SK-N-MC (cell line): ENCODE measurements around the gene NPY4R2.
"Not testable (repeated sequence)": the region's sequence is repeated elsewhere in the genome, so short reads cannot be mapped to it uniquely, and the experiment has no call there.

ENCODE experiments used
- DNase-seq: peaks from one replicate; pipeline ENCODE4 v3.0.0-alpha.2; 2011; ENCODE audit warnings: low read depth, low spot score
- H3K27ac ChIP-seq: fragments of 200-600 bp; sonication (generic); 2 replicates; pipeline ENCODE4 v1.5.1; 2016; ENCODE audit warnings: mixed run types
- H3K36me3 ChIP-seq: fragments of 200-600 bp; sonication (generic); 2 replicates; pipeline ENCODE4 v1.6.1; 2017; ENCODE audit warnings: antibody characterized with exemption, low read length, mixed read lengths; ENCODE audit not compliant: insufficient read depth
- H3K4me3 ChIP-seq: fragments of 200-600 bp; sonication (generic); 2 replicates; pipeline ENCODE4 v1.5.1; 2016
- H3K9ac ChIP-seq: fragments of 200-600 bp; sonication (generic); 2 replicates; pipeline ENCODE4 v1.8.0; 2017; ENCODE audit warnings: mixed run types, mixed read lengths; ENCODE audit not compliant: insufficient read length
- H3K9me3 ChIP-seq: fragments of 200-600 bp; sonication (generic); 2 replicates; pipeline ENCODE4 v1.6.1; 2017; ENCODE audit warnings: low read depth, mild to moderate bottlenecking, antibody characterized with exemption, low read length, moderate library complexity, mixed read lengths

The NPY4R2 gene

GRCh38 chr10:47914052-47914451, 4.4 kb upstream of the NPY4R2 start:
- not testable (repeated sequence) for H3K9ac ChIP-seq, H3K36me3 ChIP-seq, H3K9me3 ChIP-seq, DNase-seq, H3K27ac ChIP-seq, H3K4me3 ChIP-seq

GRCh38 chr10:47915849-47916548, 2.5 kb upstream of the NPY4R2 start:
- not testable (repeated sequence) for H3K4me3 ChIP-seq, H3K9me3 ChIP-seq, DNase-seq, H3K27ac ChIP-seq, H3K36me3 ChIP-seq, H3K9ac ChIP-seq

GRCh38 chr10:47920610-47921009, 2.1 kb downstream of the NPY4R2 start:
- H3K27ac ChIP-seq, H3K9me3 ChIP-seq, DNase-seq, H3K4me3 ChIP-seq, H3K36me3 ChIP-seq, H3K9ac ChIP-seq: not testable (repeated sequence)

GRCh38 chr10:47922503-47922902, 4.0 kb downstream of the NPY4R2 start:
- not testable (repeated sequence) for H3K9ac ChIP-seq, H3K9me3 ChIP-seq, H3K36me3 ChIP-seq, DNase-seq, H3K4me3 ChIP-seq, H3K27ac ChIP-seq

- not testable (repeated sequence) for H3K9ac ChIP-seq, H3K27ac ChIP-seq, H3K4me3 ChIP-seq, H3K36me3 ChIP-seq, DNase-seq, H3K9me3 ChIP-seq
Measured at GRCh38 chr10:47924628-47925027, 6.2 kb downstream of the NPY4R2 start.

- H3K9me3 ChIP-seq, DNase-seq, H3K27ac ChIP-seq, H3K36me3 ChIP-seq, H3K9ac ChIP-seq, H3K4me3 ChIP-seq: not testable (repeated sequence)
Measured at GRCh38 chr10:47927147-47927916, 8.9 kb downstream of the NPY4R2 start.

GRCh38 chr10:47928225-47928624, 9.8 kb downstream of the NPY4R2 start:
- H3K9me3 ChIP-seq, DNase-seq, H3K4me3 ChIP-seq, H3K9ac ChIP-seq, H3K36me3 ChIP-seq, H3K27ac ChIP-seq: not testable (repeated sequence)

- not testable (repeated sequence) for H3K9me3 ChIP-seq, H3K9ac ChIP-seq, H3K27ac ChIP-seq, DNase-seq, H3K36me3 ChIP-seq, H3K4me3 ChIP-seq
Measured at GRCh38 chr10:47932824-47933223, 14.4 kb downstream of the NPY4R2 start.

GRCh38 chr10:47933462-47933861, 15.0 kb downstream of the NPY4R2 start:
- not testable (repeated sequence) for H3K9me3 ChIP-seq, H3K9ac ChIP-seq, DNase-seq, H3K27ac ChIP-seq, H3K4me3 ChIP-seq, H3K36me3 ChIP-seq

GRCh38 chr10:47936772-47937228, 18.3 kb downstream of the NPY4R2 start:
- not testable (repeated sequence) for DNase-seq, H3K36me3 ChIP-seq, H3K9ac ChIP-seq, H3K27ac ChIP-seq, H3K4me3 ChIP-seq, H3K9me3 ChIP-seq

GRCh38 chr10:47937634-47938033, 19.2 kb downstream of the NPY4R2 start:
- not testable (repeated sequence) for DNase-seq, H3K36me3 ChIP-seq, H3K9ac ChIP-seq

GRCh38 chr10:47940821-47941220, 22.4 kb downstream of the NPY4R2 start:
- not testable (repeated sequence) for DNase-seq, H3K4me3 ChIP-seq, H3K9me3 ChIP-seq, H3K36me3 ChIP-seq, H3K27ac ChIP-seq, H3K9ac ChIP-seq

More at GRCh38 chr10:47937634-47938033, 19.2 kb downstream of the NPY4R2 start:
- not testable (repeated sequence) for H3K9me3 ChIP-seq, H3K27ac ChIP-seq, H3K4me3 ChIP-seq

- H3K9ac ChIP-seq, DNase-seq, H3K27ac ChIP-seq, H3K36me3 ChIP-seq, H3K9me3 ChIP-seq, H3K4me3 ChIP-seq: not testable (repeated sequence)
Measured at GRCh38 chr10:47941379-47941778, 22.9 kb downstream of the NPY4R2 start.

- H3K27ac ChIP-seq, H3K9me3 ChIP-seq, DNase-seq, H3K36me3 ChIP-seq, H3K4me3 ChIP-seq, H3K9ac ChIP-seq: not testable (repeated sequence)
Measured at GRCh38 chr10:47942351-47943019, 24.0 kb downstream of the NPY4R2 start.
